H9 (cell line): ENCODE data around the gene MYO1D. TPM values are rescaled to one million over a fixed set of nuclear protein-coding genes. Genes with fewer than 3 reads are reported as not detected.

Experiments
- DNase-seq: peaks from one replicate; pipeline ENCODE4 v3.0.0-alpha.2; 2017
- H2AFZ ChIP-seq: one replicate; pipeline ENCODE4 v1.6.1; 2013; ENCODE audit warnings: mild to moderate bottlenecking, low read length, control low read depth, moderate library complexity
- H2AK5ac ChIP-seq: 2 replicates; pipeline ENCODE4 v1.6.1; 2013; ENCODE audit warnings: low read length, control low read depth, mixed read lengths; ENCODE audit not compliant: insufficient read length
- H2BK120ac ChIP-seq: one replicate; pipeline ENCODE4 v1.6.1; 2013; ENCODE audit warnings: low read depth, mild to moderate bottlenecking, low read length, control low read depth, inconsistent platforms; ENCODE audit not compliant: poor library complexity, severe bottlenecking
- H2BK12ac ChIP-seq: 2 replicates; pipeline ENCODE4 v1.6.1; 2013; ENCODE audit warnings: low read length, control low read depth, mixed read lengths, low read depth; ENCODE audit not compliant: insufficient read length
- H2BK15ac ChIP-seq: 2 replicates; pipeline ENCODE4 v1.6.1; 2013; ENCODE audit warnings: low read depth, low read length, control low read depth
- H2BK20ac ChIP-seq: one replicate; pipeline ENCODE4 v1.6.1; 2013; ENCODE audit warnings: low read depth, mild to moderate bottlenecking, low read length, control low read depth, inconsistent platforms; ENCODE audit not compliant: poor library complexity, severe bottlenecking
- H2BK5ac ChIP-seq: 2 replicates; pipeline ENCODE4 v1.6.1; 2013; ENCODE audit warnings: low read length, control low read depth, mixed read lengths; ENCODE audit not compliant: insufficient read length
- H3K14ac ChIP-seq: 2 replicates; pipeline ENCODE4 v1.6.1; 2013; ENCODE audit warnings: low read length, control low read depth; ENCODE audit not compliant: insufficient read depth
- H3K18ac ChIP-seq: 2 replicates; pipeline ENCODE4 v1.6.1; 2013; ENCODE audit warnings: low read depth, mild to moderate bottlenecking, mixed read lengths, low read length, control low read depth; ENCODE audit not compliant: insufficient read length
- H3K23ac ChIP-seq: 2 replicates; pipeline ENCODE4 v1.6.1; 2013; ENCODE audit warnings: low read length, control low read depth, mixed read lengths, low read depth; ENCODE audit not compliant: insufficient read length
- H3K23me2 ChIP-seq: 2 replicates; pipeline ENCODE4 v1.6.1; 2013; ENCODE audit warnings: low read depth, mild to moderate bottlenecking, mixed read lengths, low read length, control low read depth; ENCODE audit not compliant: insufficient read length, poor library complexity, severe bottlenecking
- H3K27ac ChIP-seq: 2 replicates; pipeline ENCODE4 v1.5.1; 2013; ENCODE audit warnings: low read length, control low read depth, mixed read lengths, low read depth; ENCODE audit not compliant: insufficient read length
- H3K27me3 ChIP-seq: 2 replicates; pipeline ENCODE4 v1.6.1; 2013; ENCODE audit warnings: low read length, control low read depth, inconsistent platforms; ENCODE audit not compliant: insufficient read depth
- H3K4ac ChIP-seq: 2 replicates; pipeline ENCODE4 v1.6.1; 2013; ENCODE audit warnings: low read depth, mild to moderate bottlenecking, control low read depth, inconsistent platforms, low read length, moderate library complexity
- H3K4me1 ChIP-seq: 2 replicates; pipeline ENCODE4 v1.6.1; 2013; ENCODE audit warnings: low read length, control low read depth, inconsistent platforms; ENCODE audit not compliant: insufficient read depth
- H3K4me2 ChIP-seq: 2 replicates; pipeline ENCODE4 v1.6.1; 2013; ENCODE audit warnings: low read length, control low read depth, mixed read lengths; ENCODE audit not compliant: insufficient read length, insufficient read depth
- H3K56ac ChIP-seq: 2 replicates; pipeline ENCODE4 v1.6.1; 2013; ENCODE audit warnings: low read depth, mild to moderate bottlenecking, mixed read lengths, low read length, control low read depth; ENCODE audit not compliant: insufficient read length
- H3K79me1 ChIP-seq: 2 replicates; pipeline ENCODE4 v1.6.1; 2013; ENCODE audit warnings: low read depth, mild to moderate bottlenecking, moderate library complexity, low read length, control low read depth, inconsistent platforms; ENCODE audit not compliant: insufficient read depth, poor library complexity, severe bottlenecking
- H3K79me2 ChIP-seq: 2 replicates; pipeline ENCODE4 v1.6.1; 2013; ENCODE audit warnings: low read length, control low read depth, inconsistent platforms; ENCODE audit not compliant: insufficient read depth
- H3K9ac ChIP-seq: 2 replicates; pipeline ENCODE4 v1.6.1; 2013; ENCODE audit warnings: low read length, control low read depth, mixed read lengths; ENCODE audit not compliant: insufficient read length; ENCODE audit errors: extremely low read depth
- H3K9me3 ChIP-seq: one replicate; pipeline ENCODE4 v1.6.1; 2013; ENCODE audit warnings: low read depth, low read length, inconsistent platforms; ENCODE audit not compliant: control insufficient read depth
- H3T11ph ChIP-seq: one replicate; pipeline ENCODE4 v1.6.1; 2013; ENCODE audit warnings: mild to moderate bottlenecking, low read length, control low read depth, inconsistent platforms
- H4K20me1 ChIP-seq: one replicate; pipeline ENCODE4 v1.6.1; 2013; ENCODE audit not compliant: control insufficient read depth, insufficient read length, insufficient read depth
- H4K5ac ChIP-seq: 2 replicates; pipeline ENCODE4 v1.6.1; 2013; ENCODE audit warnings: low read depth, mild to moderate bottlenecking, mixed read lengths, low read length, control low read depth; ENCODE audit not compliant: insufficient read length
- H4K8ac ChIP-seq: replicated peaks from 2 replicates; pipeline ENCODE4 v1.6.1; 2013; ENCODE audit warnings: low read length, control low read depth, mixed read lengths, low read depth; ENCODE audit not compliant: insufficient read length
- H4K91ac ChIP-seq: 2 replicates; pipeline ENCODE4 v1.6.1; 2013; ENCODE audit warnings: low read depth, mild to moderate bottlenecking, moderate library complexity, mixed read lengths, low read length, control low read depth; ENCODE audit not compliant: insufficient read length
- H3K27ac Mint-ChIP-seq, 3 experiments: 2 replicates in 2 of 3; 3 replicates in 1 of 3; pipeline ENCODE4 v1.8.0; 2020 to 2021; ENCODE audit warnings: mixed read lengths in 3 of 3, mild to moderate bottlenecking in 1 of 3, moderate library complexity in 1 of 3
- H3K27me3 Mint-ChIP-seq: 2 replicates; pipeline ENCODE4 v1.8.0; 2021; ENCODE audit warnings: low read depth, mild to moderate bottlenecking, moderate library complexity, mixed read lengths
- H3K36me3 Mint-ChIP-seq, 3 experiments: 2 replicates in 2 of 3; 3 replicates in 1 of 3; pipeline ENCODE4 v1.8.0; 2020 to 2021; ENCODE audit warnings: low read depth in 3 of 3, mixed read lengths in 3 of 3; ENCODE audit not compliant: insufficient read depth in 1 of 3
- H3K4me1 Mint-ChIP-seq, 2 experiments: 2 replicates each; pipeline ENCODE4 v1.8.0; 2020; ENCODE audit warnings: mixed read lengths in 2 of 2
- H3K4me3 Mint-ChIP-seq, 2 experiments: 2 replicates in 1 of 2; 3 replicates in 1 of 2; pipeline ENCODE4 v1.8.0; 2020 to 2021; ENCODE audit warnings: mild to moderate bottlenecking in 2 of 2, mixed read lengths in 2 of 2, moderate library complexity in 1 of 2
- H3K9me3 Mint-ChIP-seq, 2 experiments: 2 replicates in 1 of 2; 3 replicates in 1 of 2; pipeline ENCODE4 v1.8.0; 2020; ENCODE audit warnings: mild to moderate bottlenecking in 2 of 2, mixed read lengths in 2 of 2, moderate library complexity in 1 of 2
- CTCF ChIP-seq: fragments of 200-600 bp; sonication (generic); conservative IDR thresholded peaks from 3 replicates; pipeline ENCODE4 v1.8.0; 2021; ENCODE audit warnings: antibody characterized with exemption, mild to moderate bottlenecking
- WGBS: extraction: QIAGEN DNeasy Blood & Tissue Kit; methylation state at CpG from one replicate; pipeline ENCODE4 v1.1.7; 2013; ENCODE audit warnings: missing lambda C conversion rate, low lambda C conversion rate, mixed read lengths; ENCODE audit not compliant: insufficient read length; ENCODE audit errors: extremely low coverage; 5-methylcytosine and 5-hydroxymethylcytosine counted together
- total RNA-seq: library from RNA; stranded (reverse); gene quantifications from 2 replicates; pipeline ENCODE4 v1.2.1, GENCODE V29; 2021

Gene MYO1D
- total RNA-seq, 1 experiment from 2014 or later = 19.0 TPM

GRCh38 chr17:32493976-32494513 is 382.9 kb downstream of the MYO1D start:
- Histone ChIP-seq H3T11ph (no peak overlapping the region), H3K9ac (no peak overlapping the region), H4K5ac (no peak overlapping the region), H2BK5ac (no peak overlapping the region), H4K91ac (no peak overlapping the region), H3K4me2 (no peak overlapping the region), H2AFZ (no peak overlapping the region), H2BK120ac (no peak overlapping the region), H2BK20ac (no peak overlapping the region), H4K20me1 (no peaks in the 10 kb centered on the region), H3K4me1 (no peaks in the 10 kb centered on the region), H3K9me3 (no peaks in the 10 kb centered on the region), H3K79me1 (no peaks in the 10 kb centered on the region), H3K4ac (no peak overlapping the region), H3K79me2 (no peaks in the 10 kb centered on the region), H3K27me3 (no peaks in the 10 kb centered on the region), H3K23ac (no peak overlapping the region), H3K56ac (no peak overlapping the region), H2BK15ac (no peak overlapping the region), H3K23me2 (no peaks in the 10 kb centered on the region), H3K14ac (no peak overlapping the region), H2BK12ac (no peak overlapping the region), H4K8ac (no peak overlapping the region), H3K18ac (no peak overlapping the region), H3K27ac (no peak overlapping the region), H2AK5ac (no peak overlapping the region)
- no peak overlapping the region for H3K27ac Mint-ChIP-seq
- peaks cover 44 to 49% of the 10 kb centered on the region in 2 experiments for H3K4me1 Mint-ChIP-seq
- peaks cover 6 to 14% (median 12%) of the 10 kb centered on the region in 3 experiments; a peak in 6 of 7 replicates for H3K36me3 Mint-ChIP-seq
- H3K9me3 Mint-ChIP-seq = no peaks in the 10 kb centered on the region
- H3K4me3 Mint-ChIP-seq = no peak overlapping the region; a peak in 1 of 5 replicates
- H3K27me3 Mint-ChIP-seq = no peaks in the 10 kb centered on the region
- no CpG with 5 or more reads among the region's 11 CpGs for WGBS
- DNase-seq = no peak
- TF ChIP-seq CTCF = no peak
